A673 (cell line): ENCODE results near the gene ARHGAP6.

Experiments used
- EZH2 ChIP-seq: fragments of 200-600 bp; sonication (generic); IDR thresholded peaks from 2 replicates; pipeline ENCODE4 v1.6.1; 2017; ENCODE audit warnings: borderline replicate concordance, low read depth, mild to moderate bottlenecking, mixed read lengths, antibody characterized with exemption, low read length; ENCODE audit not compliant: poor library complexity, severe bottlenecking
- TF ChIP-seq, protein P1 (sequence below): fragments of 300-800, 200-600 bp; sonication (generic); conservative IDR thresholded peaks from 2 replicates; pipeline ENCODE4 v1.5.1; 2017; ENCODE audit warnings: low read depth, mild to moderate bottlenecking, antibody characterized with exemption, low read length, moderate library complexity, mixed read lengths

DNA sequence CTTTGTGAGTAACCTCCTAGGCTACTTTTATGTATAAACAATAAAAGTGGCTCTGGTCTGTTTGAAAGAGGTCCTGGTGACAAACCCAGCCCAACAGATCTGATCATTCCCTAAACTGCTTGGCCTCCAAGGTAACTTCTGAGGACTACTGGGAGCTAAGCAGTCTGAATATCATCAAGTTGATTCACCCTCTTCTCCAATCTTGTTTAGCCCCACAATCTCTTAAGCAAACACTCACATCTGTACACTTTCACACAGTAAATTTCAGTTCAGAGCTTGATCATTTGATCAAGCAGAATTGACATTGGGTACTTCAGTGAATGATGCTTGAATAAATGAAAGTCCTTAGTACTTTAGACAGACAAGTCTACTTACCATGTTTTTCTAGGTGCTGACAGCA is 479.9 kb downstream of the ARHGAP6 start:
- TF ChIP-seq, protein P1, sequence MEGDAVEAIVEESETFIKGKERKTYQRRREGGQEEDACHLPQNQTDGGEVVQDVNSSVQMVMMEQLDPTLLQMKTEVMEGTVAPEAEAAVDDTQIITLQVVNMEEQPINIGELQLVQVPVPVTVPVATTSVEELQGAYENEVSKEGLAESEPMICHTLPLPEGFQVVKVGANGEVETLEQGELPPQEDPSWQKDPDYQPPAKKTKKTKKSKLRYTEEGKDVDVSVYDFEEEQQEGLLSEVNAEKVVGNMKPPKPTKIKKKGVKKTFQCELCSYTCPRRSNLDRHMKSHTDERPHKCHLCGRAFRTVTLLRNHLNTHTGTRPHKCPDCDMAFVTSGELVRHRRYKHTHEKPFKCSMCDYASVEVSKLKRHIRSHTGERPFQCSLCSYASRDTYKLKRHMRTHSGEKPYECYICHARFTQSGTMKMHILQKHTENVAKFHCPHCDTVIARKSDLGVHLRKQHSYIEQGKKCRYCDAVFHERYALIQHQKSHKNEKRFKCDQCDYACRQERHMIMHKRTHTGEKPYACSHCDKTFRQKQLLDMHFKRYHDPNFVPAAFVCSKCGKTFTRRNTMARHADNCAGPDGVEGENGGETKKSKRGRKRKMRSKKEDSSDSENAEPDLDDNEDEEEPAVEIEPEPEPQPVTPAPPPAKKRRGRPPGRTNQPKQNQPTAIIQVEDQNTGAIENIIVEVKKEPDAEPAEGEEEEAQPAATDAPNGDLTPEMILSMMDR: no peak
- TF ChIP-seq EZH2: no peak
